Liver (tissue), 3 donors: Measurements from ENCODE around the gene F5.

Source experiments
- EGR1 ChIP-seq, 2 donors: IDR thresholded peaks; 2 replicates each; pipeline ENCODE4 v1.6.1; 2016 to 2018; ENCODE audit warnings: antibody characterized with exemption in 2 of 2, low read depth in 2 of 2
- GABPA ChIP-seq, 2 donors: IDR thresholded peaks in 1 of 2; conservative IDR thresholded peaks in 1 of 2; 2 replicates each; pipeline ENCODE4 v1.6.1; 2016; ENCODE audit warnings: antibody characterized with exemption in 2 of 2, mild to moderate bottlenecking in 1 of 2, moderate library complexity in 1 of 2
- HNF4G ChIP-seq: IDR thresholded peaks from 2 replicates; pipeline ENCODE4 v1.6.1; 2016; ENCODE audit warnings: antibody characterized with exemption
- JUND ChIP-seq, 2 donors: IDR thresholded peaks; 2 replicates each; pipeline ENCODE4 v1.6.1; 2016; ENCODE audit warnings: antibody characterized with exemption in 2 of 2
- RAD21 ChIP-seq, 2 donors: IDR thresholded peaks; 2 replicates each; pipeline ENCODE4 v1.6.1; 2016; ENCODE audit warnings: antibody characterized with exemption in 2 of 2, mild to moderate bottlenecking in 2 of 2
- REST ChIP-seq: IDR thresholded peaks from 2 replicates; pipeline ENCODE4 v1.6.1; 2016; ENCODE audit warnings: antibody characterized with exemption, mild to moderate bottlenecking
- RXRA ChIP-seq, 2 donors: IDR thresholded peaks; 2 replicates each; pipeline ENCODE4 v1.6.1; 2017 to 2018; ENCODE audit warnings: antibody characterized with exemption in 2 of 2, mild to moderate bottlenecking in 1 of 2
- SP1 ChIP-seq: IDR thresholded peaks from 2 replicates; pipeline ENCODE4 v1.6.1; 2018; ENCODE audit warnings: antibody characterized with exemption, mild to moderate bottlenecking
- TAF1 ChIP-seq: conservative IDR thresholded peaks from 2 replicates; pipeline ENCODE4 v1.6.1; 2016; ENCODE audit warnings: antibody characterized with exemption, mild to moderate bottlenecking
- YY1 ChIP-seq: IDR thresholded peaks from 2 replicates; pipeline ENCODE4 v1.6.1; 2016; ENCODE audit warnings: antibody characterized with exemption, mild to moderate bottlenecking
- ZBTB33 ChIP-seq: IDR thresholded peaks from 2 replicates; pipeline ENCODE4 v1.6.1; 2016; ENCODE audit warnings: antibody characterized with exemption
- TF ChIP-seq, protein P1 (sequence below): fragments of 150-350 bp; IDR thresholded peaks from 2 replicates; pipeline ENCODE4 v1.5.1; 2017; ENCODE audit warnings: improper control_type of control experiment, low read depth, low read length; ENCODE audit not compliant: missing input control
- TF ChIP-seq, protein P2 (sequence below): IDR thresholded peaks from 2 replicates; pipeline ENCODE4 v1.6.1; 2016; ENCODE audit warnings: antibody characterized with exemption
- TF ChIP-seq, protein P3 (sequence below): IDR thresholded peaks from 2 replicates; pipeline ENCODE4 v1.6.1; 2016; ENCODE audit warnings: antibody characterized with exemption
- donor health status: healthy.
- donor health status: healthy.

GRCh38 chr1:169514566-169515270, 71.6 kb downstream of the F5 start:
- TF ChIP-seq GABPA (IDR thresholded peaks at IDR 0.05 in 1 of 2, conservative IDR thresholded peaks at IDR 0.05 in 1 of 2) (no peak), SP1 (no peak), RAD21 (IDR thresholded peaks at IDR 0.05) (no peak), REST (no peak), JUND (IDR thresholded peaks at IDR 0.05) (no peak), TAF1 (no peak), EGR1 (IDR thresholded peaks at IDR 0.05; ENCODE audit: low read depth in 2 of 2) (no peak), YY1 (no peak), ZBTB33 (no peak), RXRA (IDR thresholded peaks at IDR 0.05) (no peak), HNF4G (no peak)
- TF ChIP-seq, protein P1, sequence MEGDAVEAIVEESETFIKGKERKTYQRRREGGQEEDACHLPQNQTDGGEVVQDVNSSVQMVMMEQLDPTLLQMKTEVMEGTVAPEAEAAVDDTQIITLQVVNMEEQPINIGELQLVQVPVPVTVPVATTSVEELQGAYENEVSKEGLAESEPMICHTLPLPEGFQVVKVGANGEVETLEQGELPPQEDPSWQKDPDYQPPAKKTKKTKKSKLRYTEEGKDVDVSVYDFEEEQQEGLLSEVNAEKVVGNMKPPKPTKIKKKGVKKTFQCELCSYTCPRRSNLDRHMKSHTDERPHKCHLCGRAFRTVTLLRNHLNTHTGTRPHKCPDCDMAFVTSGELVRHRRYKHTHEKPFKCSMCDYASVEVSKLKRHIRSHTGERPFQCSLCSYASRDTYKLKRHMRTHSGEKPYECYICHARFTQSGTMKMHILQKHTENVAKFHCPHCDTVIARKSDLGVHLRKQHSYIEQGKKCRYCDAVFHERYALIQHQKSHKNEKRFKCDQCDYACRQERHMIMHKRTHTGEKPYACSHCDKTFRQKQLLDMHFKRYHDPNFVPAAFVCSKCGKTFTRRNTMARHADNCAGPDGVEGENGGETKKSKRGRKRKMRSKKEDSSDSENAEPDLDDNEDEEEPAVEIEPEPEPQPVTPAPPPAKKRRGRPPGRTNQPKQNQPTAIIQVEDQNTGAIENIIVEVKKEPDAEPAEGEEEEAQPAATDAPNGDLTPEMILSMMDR, result no peak
- TF ChIP-seq, protein P2, sequence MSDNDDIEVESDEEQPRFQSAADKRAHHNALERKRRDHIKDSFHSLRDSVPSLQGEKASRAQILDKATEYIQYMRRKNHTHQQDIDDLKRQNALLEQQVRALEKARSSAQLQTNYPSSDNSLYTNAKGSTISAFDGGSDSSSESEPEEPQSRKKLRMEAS, result no peak
- TF ChIP-seq, protein P3, sequence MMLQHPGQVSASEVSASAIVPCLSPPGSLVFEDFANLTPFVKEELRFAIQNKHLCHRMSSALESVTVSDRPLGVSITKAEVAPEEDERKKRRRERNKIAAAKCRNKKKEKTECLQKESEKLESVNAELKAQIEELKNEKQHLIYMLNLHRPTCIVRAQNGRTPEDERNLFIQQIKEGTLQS, result no peak
